Umbilical cord (tissue), 2 donors: Measurements from ENCODE around the gene RBM4. TPM values are rescaled to one million over a fixed set of nuclear protein-coding genes. Genes with fewer than 3 reads are reported as not detected.

ENCODE experiments used
- DNase-seq: peaks from one replicate; pipeline ENCODE4 v3.0.0-alpha.2; 2015; ENCODE audit warnings: low spot score
- total RNA-seq: library from RNA; depleted of rRNA; stranded (reverse); fragments of >200 nt; gene quantifications from one replicate; pipeline ENCODE4 v1.2.3, GENCODE V29; 2014; ENCODE audit warnings: low replicate concordance; ENCODE audit not compliant: insufficient read depth

Gene RBM4
- total RNA-seq, 1 donor from 2014 or later, result 64.3 TPM

- no peak for DNase-seq
These were observed 50.3 kb downstream of the RBM4 start for GRCh38 chr11:66688561-66689534.

GRCh38 chr11:66689661-66690590 lies 51.4 kb downstream of the RBM4 start:
- DNase-seq, result no peak

GRCh38 chr11:66691311-66691980 lies 52.9 kb downstream of the RBM4 start:
- no peak for DNase-seq

GRCh38 chr11:66692446-66692845 lies 53.9 kb downstream of the RBM4 start:
- DNase-seq, result no peak

GRCh38 chr11:66692871-66693331 lies 54.4 kb downstream of the RBM4 start:
- DNase-seq, result no peak

- no peak for DNase-seq
These were observed 55.0 kb downstream of the RBM4 start for GRCh38 chr11:66693356-66694055.

- no peak for DNase-seq
These were observed 55.5 kb downstream of the RBM4 start for GRCh38 chr11:66694056-66694410.

- peak; percentile 85 for DNase-seq
These were observed 56.3 kb downstream of the RBM4 start for GRCh38 chr11:66694732-66695207.

Other genes starting within 250 kb of the RBM4 start
- 2.4 TPM for gene NPAS4, start 217.7 kb upstream of the RBM4 start, total RNA-seq
- gene MRPL11, start 199.9 kb upstream of the RBM4 start, total RNA-seq, result 58.0 TPM
- gene PELI3, start 171.8 kb upstream of the RBM4 start, total RNA-seq, result 12.5 TPM
- gene DPP3, start 158.3 kb upstream of the RBM4 start, total RNA-seq, result 24.6 TPM
- gene BBS1, start 128.1 kb upstream of the RBM4 start, total RNA-seq, result 18.1 TPM
- 5.8 TPM for gene ZDHHC24, start 92.7 kb upstream of the RBM4 start, total RNA-seq
- not detected for gene ACTN3, start 91.8 kb upstream of the RBM4 start, total RNA-seq
- gene CTSF, start 70.1 kb upstream of the RBM4 start, total RNA-seq, result 43.1 TPM
- gene CCDC87, start 45.6 kb upstream of the RBM4 start, total RNA-seq, result 0.24 TPM
- 18.8 TPM for gene CCS, start 45.5 kb upstream of the RBM4 start, total RNA-seq
- 90.5 TPM for gene RBM14, start 22.1 kb upstream of the RBM4 start, total RNA-seq
- 44.1 TPM for gene RBM4B, start 39.2 kb downstream of the RBM4 start, total RNA-seq
- gene SPTBN2, start 90.5 kb downstream of the RBM4 start, total RNA-seq, result 46.5 TPM
- 12.3 TPM for gene RCE1, start 204.7 kb downstream of the RBM4 start, total RNA-seq
- 4.6 TPM for gene LRFN4, start 218.4 kb downstream of the RBM4 start, total RNA-seq